Fibroblast of skin of back (primary cell): ENCODE data around the gene LTV1.
"Not testable (repeated sequence)": the region's sequence is repeated elsewhere in the genome, so short reads cannot be mapped to it uniquely, and the experiment has no call there.

Experiments used
- DNase-seq: peaks from one replicate; pipeline ENCODE4 v3.0.0-alpha.2; 2013

LTV1 gene

DNA sequence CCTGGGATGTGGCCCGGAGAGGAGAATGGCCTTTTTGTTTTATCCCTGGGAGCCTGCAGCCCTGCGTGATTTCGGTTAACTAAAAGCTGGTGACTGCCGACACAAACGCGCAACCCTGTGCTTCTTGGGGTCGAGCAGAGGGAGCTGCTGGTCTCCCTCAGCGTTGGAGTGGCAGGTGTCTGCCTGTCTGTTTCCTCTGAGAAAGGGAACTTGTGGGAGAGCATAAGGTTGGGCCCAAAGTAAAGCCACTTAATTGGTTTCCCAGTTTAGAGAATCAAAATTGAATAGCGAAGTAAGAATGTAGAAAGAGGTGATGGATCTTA lies 500 bp downstream of the LTV1 start:
- no peak for DNase-seq

DNA sequence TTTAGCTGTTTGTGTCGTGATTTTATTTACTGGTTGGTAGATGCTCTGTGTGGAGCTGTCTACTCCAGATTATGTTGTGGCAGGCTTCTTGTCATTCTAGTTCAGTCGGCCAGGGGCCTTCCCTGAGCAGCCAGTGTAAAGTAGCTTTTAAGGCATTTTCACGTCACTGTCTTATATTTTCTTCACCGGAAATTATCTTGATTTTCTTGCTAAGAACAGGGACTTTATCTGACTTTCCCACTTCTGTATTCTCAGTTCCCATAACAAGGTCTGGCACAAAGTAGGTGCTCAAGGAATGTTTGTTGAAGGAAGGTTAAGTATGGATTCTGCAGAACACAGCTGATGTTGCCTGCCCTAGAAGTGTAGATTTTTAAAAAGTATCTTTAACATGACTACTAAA lies 868 bp downstream of the LTV1 start:
- DNase-seq = peak; percentile 8

DNA sequence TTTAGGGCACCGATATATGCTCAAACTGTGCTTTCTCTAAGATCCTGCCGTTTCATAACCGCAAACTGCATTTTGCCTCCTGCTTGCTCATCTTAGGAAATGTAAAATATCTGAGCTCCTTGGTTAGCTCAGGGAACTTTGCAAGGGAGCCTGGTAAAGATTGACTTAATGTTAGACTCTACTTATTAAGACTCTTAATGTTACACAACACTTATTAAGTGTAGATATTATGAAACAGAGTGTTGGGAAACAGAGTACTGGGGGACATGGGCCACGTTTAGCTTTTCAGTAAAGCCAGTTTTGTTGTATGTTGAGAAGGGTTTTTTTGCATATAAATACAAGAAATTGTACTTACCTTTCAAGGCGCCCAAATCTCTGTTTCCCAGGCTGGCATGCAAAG lies 1.9 kb downstream of the LTV1 start:
- DNase-seq = no peak

DNA sequence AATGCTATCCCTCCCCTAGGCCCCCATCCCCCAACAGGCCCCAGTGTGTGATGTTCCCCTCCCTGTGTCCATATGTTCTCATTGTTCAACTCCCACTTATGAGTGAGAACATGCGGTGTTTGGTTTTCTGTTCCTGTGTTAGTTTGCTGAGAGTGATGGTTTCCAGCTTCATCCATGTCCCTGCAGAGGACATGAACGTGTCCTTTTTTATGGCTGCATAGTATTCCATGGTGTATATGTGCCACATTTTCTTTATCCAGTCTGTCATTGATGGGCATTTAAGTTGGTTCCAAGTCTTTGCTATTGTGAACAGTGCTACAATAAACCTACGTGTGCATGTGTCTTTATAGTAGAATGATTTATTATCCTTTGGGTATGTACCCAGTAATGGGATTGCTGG lies 8.6 kb downstream of the LTV1 start:
- DNase-seq = not testable (repeated sequence)

DNA sequence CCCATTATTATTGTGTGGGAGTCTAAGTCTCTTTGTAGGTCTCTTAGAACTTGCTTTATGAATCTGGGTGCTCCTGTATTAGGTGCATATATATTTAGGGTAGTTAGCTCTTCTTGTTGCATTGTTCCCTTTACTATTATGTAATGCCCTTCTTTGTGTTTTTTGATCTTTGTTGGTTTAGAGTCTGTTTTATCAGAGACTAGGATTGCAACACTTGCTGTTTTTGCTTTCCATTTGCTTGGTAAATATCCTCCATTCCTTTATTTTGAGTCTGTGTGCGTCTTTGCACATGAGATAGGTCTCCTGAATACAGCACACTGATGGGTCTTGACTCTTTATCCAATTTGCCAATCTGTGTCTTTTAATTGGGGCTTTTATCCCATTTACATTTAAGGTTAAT lies 11.9 kb downstream of the LTV1 start:
- DNase-seq = not testable (repeated sequence)

DNA sequence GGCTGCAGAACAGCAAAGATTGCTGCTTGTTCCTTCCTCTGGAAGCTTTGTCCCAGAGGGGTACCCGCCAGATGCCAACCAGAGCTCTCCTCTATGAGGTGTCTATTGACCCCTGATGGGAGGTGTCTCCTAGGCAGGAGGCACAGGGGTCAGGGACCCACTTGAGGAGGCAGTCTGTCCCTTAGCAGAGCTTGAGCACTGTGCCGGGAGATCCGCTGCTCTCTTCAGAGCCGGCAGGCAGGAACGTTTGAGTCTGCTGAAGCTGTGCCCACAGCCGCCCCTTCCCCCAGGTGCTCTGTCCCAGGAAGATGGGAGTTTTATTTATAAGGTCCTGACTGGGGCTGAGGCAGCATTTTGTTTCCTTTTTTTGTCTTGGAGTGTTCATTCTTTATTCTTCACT lies 13.6 kb downstream of the LTV1 start:
- not testable (repeated sequence) for DNase-seq

DNA sequence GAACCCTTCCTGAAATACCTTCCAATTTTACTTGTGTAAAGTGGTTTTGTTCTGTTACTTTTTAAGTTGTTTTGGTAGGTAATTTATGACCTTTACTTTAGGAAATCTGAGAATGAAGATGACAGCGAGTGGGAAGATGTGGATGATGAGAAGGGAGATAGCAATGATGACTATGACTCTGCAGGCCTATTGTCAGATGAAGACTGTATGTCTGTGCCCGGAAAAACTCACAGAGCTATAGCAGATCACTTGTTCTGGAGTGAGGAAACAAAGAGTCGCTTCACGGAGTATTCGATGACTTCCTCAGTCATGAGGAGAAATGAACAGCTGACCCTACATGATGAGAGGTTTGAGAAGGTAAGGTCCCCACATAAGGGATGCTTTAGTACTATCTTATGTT lies 14.5 kb downstream of the LTV1 start:
- DNase-seq = no peak

DNA sequence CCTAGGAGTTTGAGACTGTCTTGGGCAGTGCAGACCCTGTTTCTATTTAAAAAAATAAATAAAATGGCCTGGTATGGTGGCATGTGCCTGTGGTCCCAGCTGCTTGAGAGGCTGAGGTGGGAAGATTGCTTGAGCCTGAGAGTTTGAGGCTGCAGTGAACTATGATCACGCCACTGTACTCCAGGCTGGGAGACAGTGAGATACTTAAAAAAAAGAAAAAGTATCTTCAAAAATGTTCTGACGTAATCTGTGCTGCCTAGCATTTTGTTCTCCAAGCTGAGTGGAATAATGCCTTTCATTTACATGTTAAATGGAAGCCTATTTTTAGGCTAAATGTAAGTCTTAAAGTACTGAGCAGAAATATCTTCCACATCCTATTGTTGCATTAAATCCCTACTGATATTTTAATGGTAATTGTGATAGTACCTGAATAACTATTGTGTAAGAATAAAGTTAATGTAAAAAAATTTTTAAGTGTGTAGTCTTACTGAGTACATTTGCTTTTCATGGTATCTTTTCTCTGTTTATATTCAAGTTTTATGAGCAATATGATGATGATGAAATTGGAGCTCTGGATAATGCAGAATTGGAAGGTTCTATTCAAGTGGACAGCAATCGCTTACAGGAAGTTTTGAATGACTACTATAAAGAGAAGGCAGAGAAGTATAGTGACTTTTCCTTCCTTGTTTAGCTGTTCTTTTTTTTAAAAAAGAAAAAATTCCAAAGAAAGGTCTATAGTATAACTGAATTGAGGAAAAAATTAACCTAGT lies 16.9 kb downstream of the LTV1 start:
- DNase-seq = no peak

DNA sequence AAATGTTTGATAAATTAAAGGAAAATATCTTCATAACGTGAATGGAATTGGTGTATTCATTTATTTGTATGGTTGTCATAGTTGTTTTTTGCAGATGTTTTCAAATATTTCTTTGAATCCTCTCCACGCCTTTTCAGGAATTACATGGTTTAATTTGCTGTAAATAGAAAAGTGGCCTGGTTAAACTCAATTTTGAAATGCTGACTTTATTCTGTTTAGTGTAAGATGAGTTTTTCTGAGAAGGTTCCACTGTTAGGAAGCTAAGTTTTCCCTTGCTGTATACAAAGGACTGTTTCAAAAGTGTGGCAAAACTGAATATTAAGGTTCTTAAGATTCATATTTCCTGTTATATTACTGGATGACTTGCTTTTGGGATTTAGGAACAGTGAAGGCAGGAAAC lies 20.6 kb downstream of the LTV1 start:
- no peak for DNase-seq

DNA sequence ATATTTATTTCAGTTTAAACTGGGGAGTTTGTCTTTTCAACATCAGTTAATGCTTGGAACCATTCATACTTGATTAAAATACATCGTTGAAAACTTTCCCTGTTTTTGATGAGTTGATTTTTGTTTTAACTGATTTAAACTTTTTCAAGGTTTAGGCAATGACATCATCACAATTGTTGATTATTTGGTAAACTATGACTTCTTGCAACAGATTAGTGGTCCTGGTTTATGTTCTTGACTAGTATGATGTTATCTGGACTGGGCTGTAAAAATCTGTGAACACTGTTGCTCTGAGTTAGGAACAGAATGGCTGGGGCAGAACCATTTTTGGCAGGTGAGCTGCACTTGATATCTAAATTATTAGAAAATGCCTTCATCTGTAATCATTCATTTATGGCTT lies 21.1 kb downstream of the LTV1 start, which contains the start of gene ZC2HC1B:
Gene ZC2HC1B, plus strand, starts transcription at position 241 of the 400 bp plus-strand sequence. Its CDS starts 66 bp downstream, at position 307.
- DNase-seq = no peak

DNA sequence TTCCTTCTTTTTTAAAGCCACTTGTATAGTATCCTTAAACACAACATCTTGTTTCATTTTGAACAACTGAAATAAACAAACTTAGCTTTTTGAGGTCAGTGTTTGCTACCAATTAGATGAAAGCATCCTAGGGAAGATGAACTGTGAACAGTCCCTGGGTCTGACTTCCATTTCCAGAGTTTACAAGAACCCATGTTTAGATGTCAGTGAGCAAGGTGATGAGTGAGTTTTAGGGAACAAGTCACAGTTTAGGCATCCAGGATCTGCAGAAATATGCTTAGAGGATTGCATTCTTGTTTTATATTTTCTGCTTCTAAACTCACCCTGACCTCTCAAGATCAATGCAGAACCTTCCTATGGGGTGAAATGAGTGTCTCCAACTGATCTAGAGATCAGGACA lies 24.1 kb downstream of the LTV1 start:
- DNase-seq = no peak

DNA sequence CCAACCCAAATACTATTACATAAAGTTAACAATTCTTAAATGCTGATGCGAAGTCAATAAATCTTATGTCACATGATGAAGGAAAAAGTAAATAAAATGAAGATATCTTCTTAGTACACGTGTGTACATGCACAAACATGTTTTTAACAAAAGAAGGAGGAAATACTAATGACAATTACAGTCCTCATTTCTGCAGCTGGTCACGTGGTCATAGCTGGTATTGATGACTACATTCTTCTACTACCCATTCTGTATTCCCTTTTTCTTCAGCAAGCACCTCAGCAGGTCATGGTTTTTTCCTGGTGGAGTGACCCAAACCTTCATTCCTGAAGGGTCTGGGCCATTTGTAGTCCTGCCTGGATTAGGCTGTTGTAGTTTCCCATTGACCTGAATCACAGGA lies 25.7 kb downstream of the LTV1 start:
- DNase-seq = not testable (repeated sequence)

DNA sequence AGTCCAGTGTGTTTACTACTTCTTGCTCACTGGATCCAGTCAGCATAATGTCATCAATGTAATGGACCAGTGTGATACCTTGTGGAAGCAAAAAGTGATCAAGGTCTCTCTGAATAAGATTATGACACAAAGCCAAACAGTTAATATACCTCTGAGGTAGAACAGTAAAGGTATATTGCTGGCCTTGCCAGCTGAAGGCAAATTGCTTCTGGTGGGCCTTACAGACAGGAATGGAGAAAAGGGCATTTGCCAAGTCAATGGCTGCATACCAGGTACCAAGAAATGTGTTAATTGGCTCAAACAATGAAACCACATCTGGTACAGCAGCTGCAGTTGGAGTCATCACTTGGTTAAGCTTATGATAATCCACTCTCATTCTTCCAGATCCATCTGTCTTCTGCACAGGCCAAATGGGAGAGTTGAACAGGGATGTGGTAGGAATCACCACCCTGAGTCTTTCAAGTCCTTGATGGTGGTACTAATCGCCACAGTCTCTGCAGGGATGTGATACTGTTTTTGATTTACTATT lies 28.1 kb downstream of the LTV1 start:
- DNase-seq = not testable (repeated sequence)

DNA sequence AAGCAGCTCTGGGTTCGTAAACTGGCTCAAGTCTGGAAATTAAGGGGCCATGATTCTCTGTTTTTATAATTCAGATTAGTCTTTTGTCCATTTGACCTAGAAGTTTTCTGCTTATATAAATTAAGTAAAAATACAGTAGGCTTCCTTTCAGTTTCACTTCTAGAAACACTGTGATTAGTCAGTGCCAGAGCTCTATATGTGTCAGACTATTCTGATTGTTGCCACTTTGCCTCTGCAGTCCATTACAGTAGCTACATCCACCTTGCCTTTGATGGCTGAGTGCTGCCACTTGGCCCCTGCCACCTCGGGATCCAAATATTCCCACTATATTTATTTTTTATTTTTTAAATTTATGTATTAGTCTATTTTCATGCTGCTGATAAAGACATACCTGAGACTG lies 29.1 kb downstream of the LTV1 start:
- no peak for DNase-seq

DNA sequence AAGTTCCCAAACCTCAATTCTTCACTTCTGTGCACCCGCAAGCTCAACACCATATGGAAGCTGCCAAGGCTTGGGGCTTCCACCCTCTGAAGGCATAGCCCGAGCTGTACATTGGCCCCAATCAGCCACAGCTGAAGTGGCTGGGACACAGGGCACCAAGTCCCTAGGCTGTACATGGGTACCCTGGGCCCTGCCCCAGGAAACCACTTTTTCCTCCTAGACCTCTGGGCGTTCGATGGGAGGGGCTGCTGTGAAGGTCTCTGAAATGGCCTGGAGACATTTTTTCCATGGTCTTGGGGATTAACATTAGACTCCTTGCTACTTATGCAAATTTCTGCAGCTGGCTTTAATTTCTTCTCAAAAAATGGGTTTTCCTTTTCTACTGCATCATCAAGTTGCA lies 30.5 kb downstream of the LTV1 start:
- DNase-seq = not testable (repeated sequence)

DNA sequence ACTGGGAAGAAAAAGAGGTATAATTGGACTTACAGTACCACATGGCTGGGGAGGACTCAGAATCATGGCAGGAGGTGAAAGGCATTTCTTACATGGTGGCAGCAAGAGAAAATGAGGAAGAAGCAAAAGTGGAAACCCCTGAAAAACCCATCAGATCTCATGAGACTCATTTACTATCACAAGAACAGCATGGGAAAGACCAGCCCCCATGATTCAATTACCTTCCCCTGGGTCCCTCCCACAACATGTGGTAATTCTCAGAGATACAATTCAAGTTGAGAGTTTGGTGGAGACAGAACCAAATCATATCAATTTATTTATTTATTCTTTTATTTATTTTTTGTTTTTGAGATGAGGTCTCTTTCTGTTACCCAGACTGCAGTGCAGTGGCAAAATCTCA lies 31.4 kb downstream of the LTV1 start:
- DNase-seq = not testable (repeated sequence)

DNA sequence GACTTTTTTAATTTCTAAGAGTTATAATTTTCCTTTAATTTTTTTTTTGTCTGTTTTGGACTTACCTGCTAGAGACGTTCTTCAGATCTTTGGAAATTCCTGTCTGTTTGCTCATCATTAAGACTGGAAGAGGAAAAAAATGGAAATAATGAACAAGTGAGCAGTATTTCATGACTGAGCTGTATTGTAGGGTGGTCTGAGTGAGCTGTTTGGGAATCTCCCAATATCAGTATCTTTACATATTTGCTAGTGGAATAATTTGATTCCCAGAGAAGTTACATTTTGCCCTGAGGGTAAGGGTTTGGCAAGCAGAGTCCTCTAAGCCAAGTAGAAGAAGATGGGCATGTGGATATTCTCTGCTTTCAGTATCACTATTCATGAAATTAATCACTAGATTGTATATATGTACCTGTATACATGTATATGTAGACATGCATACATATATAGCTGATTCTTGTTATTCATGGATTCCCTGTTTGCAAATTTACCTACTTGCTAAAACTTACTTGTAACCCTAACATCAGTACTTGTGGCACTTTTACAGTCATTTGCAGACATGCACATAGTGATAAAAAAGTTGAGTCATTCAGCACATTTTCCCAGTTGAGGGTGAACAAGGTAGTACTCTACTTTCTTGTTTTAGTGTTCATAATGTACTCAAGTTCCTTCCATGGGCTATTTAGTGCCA lies 34.6 kb downstream of the LTV1 start:
- no peak for DNase-seq

DNA sequence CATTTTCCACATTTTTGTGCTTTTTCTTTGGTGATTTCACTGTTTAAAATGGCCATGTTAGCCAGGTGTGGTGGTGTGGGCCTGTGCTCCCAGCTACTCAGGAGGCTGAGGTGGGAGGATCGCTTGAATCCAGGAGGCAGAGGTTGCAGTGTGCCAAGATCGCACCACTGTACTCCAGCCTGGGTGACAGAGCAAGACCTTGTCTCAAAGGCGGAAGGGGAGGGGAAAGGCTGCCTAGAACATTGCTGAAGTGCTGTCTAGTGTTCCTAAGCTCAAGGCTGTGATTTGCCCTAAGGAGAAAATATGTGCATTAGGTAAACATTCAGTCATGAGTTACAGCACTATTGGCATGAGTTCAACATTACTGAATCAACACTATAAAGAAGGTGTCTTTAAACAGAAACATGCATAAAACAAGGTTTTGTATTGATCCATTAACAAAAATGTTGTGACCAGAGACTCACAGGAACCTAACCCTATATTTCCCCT lies 35.2 kb downstream of the LTV1 start:
- peak; percentile 12 for DNase-seq

DNA sequence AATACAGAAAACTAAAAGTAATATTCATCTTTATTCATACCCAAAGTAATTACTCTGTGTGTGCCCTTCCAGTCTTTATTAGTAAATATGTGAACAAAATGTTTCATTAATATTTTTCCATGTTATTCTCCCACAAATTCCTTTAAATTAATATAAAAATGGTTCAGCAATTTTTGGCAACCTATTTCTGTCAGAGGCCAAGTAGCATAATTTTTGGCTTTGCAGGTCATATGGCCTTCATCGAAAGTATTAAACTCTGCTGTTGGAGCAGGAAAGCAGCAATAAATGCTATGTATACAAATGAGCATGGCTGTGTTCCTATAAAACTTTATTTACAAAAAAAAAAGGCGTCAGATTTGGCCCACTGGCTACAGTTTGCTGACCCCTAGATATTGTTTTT lies 37.3 kb downstream of the LTV1 start:
- DNase-seq = no peak

DNA sequence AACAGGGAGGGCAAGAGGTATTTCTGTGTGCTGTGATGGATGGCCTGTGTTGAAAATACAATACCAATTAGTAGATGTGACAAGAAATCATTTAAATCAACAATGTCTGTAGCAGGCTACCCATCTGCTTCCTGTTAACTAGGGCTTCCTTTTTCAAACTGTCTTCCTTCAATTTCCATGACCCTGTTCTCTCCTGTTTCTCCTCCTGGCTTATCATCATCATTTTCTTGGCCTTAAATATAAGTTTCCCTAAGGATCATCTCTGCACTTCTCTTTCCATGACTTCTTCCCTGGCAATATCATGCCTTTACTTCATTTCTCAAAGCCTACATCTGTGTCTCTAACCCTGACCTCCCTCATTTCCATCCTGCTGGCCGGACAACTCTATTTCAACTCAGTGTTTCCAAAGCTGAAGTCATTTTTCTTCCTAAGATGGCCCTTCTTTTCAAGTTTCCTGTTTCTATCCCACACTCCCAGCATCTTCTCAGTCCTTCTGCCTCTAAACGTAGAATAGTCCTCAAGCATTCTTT lies 39.3 kb downstream of the LTV1 start:
- no peak for DNase-seq

DNA sequence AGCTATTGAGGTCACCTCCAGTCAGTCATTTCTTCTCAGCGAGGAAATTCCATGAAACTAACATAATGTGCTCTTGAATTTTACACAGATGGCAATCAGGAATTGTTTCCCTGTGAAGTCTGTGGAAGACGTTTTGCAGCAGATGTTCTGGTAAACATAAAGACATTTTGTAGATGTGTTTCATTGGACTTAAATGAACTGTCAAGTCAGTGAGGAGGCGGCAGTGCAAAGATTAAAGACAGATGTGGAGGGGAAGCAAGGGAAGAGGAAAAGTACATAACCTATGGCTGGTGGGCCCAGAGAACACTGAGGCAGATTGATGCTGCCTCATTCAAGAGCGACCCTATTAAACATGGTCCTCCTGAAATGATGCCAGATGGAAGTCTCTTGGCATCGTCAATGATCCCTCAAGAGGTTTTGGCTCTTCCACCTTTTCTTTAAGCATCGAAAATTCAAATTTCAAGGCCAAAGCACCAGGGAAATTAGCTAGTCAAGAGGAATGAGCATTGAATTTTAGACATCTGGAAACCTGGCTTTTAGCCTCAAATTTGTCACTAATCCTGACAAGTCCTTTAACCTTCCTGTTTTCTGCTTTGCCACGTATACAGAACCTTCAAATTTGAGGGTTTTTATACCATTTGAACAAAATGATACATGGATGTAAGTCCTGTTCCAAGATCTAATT lies 41.2 kb downstream of the LTV1 start:
- no peak for DNase-seq

DNA sequence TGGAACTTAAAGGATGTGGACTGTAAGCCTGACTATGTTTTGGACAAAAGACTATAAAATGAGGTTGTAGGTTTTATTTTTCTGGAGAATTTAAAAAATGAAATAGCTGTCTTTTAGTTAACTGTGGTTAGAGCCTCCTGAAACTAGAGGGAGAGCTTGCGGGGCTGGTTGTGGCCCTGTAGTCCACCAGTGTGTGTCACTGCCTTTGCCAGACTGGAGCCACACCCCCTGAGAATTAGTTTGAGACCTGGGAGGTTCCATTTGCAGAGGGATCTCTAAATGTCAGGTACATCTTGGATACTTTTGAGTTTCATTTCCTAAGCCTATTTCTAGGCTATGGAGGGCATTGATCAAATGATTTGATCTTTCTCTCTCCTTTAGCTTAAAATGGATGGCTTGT lies 42.0 kb downstream of the LTV1 start:
- no peak for DNase-seq

DNA sequence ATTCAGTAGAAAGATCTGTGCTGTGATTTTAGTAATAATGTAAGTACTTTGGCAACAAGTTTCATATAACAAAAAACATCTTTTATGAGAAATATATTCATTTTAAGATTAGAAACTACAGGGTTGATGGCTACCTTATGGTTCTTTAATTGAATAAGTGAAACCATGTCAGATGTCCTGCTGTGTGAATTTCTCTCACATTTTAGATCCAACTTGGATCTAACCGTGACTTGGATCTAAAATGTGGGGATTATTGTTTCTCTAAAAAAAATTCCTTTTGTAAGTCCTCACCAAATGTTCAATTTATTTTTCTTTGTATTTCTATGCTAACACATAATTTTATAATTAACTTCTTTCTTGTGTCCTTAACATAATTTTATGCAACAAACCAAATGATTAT lies 51.5 kb downstream of the LTV1 start:
- no peak for DNase-seq
